Colonic mucosa (tissue), 4 donors: Measurements from ENCODE around the gene ARHGEF4. TPM values are rescaled to one million over a fixed set of nuclear protein-coding genes. Genes with fewer than 3 reads are reported as not detected.

ENCODE experiments used
- DNase-seq: peaks from one replicate; pipeline ENCODE4 v3.0.0-alpha.2; 2020
- H3K27ac ChIP-seq: fragments of 200-600 bp; one replicate; pipeline ENCODE4 v1.8.0; 2021
- H3K27me3 ChIP-seq: fragments of 200-600 bp; one replicate; pipeline ENCODE4 v1.8.0; 2021
- H3K36me3 ChIP-seq: fragments of 200-600 bp; one replicate; pipeline ENCODE4 v1.8.0; 2021
- H3K4me1 ChIP-seq: fragments of 200-600 bp; one replicate; pipeline ENCODE4 v1.8.0; 2021; ENCODE audit warnings: mild to moderate bottlenecking
- H3K4me3 ChIP-seq: fragments of 200-600 bp; one replicate; pipeline ENCODE4 v1.8.0; 2021
- H3K9ac ChIP-seq, 2 donors: one replicate each; pipeline ENCODE4 v1.7.0; 2013; ENCODE audit warnings: control low read depth in 2 of 2, low read depth in 2 of 2, low read length in 2 of 2
- H3K9me3 ChIP-seq: fragments of 200-600 bp; one replicate; pipeline ENCODE4 v1.8.0; 2021
- CTCF ChIP-seq: fragments of 200-600 bp; IDR thresholded peaks from one replicate; pipeline ENCODE4 v1.8.0; 2022; ENCODE audit warnings: antibody characterized with exemption, mild to moderate bottlenecking
- intact Hi-C: fragments of 100-400 bp; cut with DNase I; formaldehyde crosslinking; loops from one replicate; pipeline ENCODE4 v1.14.1; 2022
- total RNA-seq, 2 donors: library from RNA; stranded (reverse); fragmentation: NEBNext Ultra II Directional in 1 of 2; extraction: Animal tissue kit (Norgen Biotek cat#: 25700) in 1 of 2; gene quantifications; one replicate each; pipeline ENCODE4 v1.2.1, GENCODE V29; 2021
- donor health status: healthy.
- donor health status: DM: no; HTN: no; CAD: no.
- donor health status: DM: no; HTN: no; CAD: no.

ARHGEF4 gene, protein sequence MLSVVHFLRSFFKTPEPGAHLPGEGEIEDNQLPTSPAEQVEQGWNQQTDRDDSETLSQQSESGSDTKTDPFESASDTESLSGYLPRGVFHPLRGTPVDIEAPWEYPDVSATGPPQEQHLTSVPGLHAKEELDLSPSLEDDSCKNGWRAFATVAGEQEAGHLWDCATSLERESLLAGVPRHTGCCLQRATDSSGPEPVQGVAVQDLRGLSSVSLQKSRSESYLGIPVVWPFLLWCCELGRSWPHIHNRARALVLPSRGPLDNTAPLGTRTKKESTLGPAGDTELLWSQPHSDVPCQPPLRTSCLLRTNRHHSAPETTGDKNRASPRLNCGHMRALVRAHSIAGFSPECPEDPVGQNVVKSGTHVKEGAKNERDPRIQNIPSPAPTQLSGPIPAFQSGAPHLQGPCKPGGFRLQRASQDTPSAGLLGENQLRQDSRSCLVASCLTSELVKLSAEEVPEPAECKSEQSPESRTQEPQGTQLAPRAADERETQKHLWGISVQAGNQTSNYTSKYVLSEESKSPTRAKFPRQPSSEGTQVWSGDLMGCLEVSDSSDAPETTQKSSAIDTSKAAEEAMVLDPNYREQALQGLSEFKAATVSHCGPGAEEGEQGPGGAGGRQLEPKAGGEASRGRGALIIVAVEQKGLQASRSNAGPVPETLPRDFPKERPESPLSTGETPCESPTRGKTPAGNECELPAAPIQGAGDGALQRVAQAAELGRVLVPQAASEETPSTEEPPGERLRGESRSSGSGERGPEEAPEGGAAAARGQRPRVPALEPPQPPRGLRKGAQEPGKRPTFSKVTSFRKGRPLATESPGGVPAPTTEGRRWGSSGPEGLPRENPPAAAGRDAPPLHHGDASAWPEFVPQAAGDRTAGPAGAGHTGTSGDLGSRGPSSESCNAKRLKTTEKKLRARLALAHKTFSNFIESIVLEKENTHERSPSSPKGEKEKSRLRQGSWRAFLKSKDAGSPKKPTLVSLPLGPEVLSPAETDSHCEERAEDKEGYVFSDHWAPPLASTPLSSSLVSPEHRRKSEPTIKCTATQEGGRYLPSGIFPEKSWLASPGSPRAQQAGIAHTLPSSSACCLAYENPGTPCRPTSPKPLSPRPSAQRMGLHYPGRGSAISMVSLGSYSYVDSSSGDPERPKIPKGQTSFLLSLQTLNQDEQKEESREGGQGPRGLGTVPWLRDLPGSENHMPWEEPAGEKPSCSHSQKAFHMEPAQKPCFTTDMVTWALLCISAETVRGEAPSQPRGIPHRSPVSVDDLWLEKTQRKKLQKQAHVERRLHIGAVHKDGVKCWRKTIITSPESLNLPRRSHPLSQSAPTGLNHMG (N-terminal part only)
- total RNA-seq, result 1 to 10 TPM; 1.6 to 2.6 TPM

- DNase-seq, result peak; percentile 79
- H3K27me3 ChIP-seq, result peaks cover 30% of the 10 kb centered on the region
- no peaks in the 10 kb centered on the region for H3K36me3 ChIP-seq
- no peaks in the 10 kb centered on the region for H3K9me3 ChIP-seq
- no peak for TF ChIP-seq CTCF
- H3K9ac ChIP-seq, result no peak within 1 kb of the TSS
- peak within 1 kb of the TSS; percentile 37 for H3K4me3 ChIP-seq
- no peak within 1 kb of the TSS for H3K27ac ChIP-seq
- H3K4me1 ChIP-seq, result peaks cover 5% of the 10 kb centered on the region
- intact Hi-C loops, result no loop called here
These were observed at the start of gene ARHGEF4 for GRCh38 chr2:130836501-130837174. ARHGEF4 (plus strand) TSS chr2:130836914; CDS start chr2:130836954, 40 bp downstream.

DNA sequence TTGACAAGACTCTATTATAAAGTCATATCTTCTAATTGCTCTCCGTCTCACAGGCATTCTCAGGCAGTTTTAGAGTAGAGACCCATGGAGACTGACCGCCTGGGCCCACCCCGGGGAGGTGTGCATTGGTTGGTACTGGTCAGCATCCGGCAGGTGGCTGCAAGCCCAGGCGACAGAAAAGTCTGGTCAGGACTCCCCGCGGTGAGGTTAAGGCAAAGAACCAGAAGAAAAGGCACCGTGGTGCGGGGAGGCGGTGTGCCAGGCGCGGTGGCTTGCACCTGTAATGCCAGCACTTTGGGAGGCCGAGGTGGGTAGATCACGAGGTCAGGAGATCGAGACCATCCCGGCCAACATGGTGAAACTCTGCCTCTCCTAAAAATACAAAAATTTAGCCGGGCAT is 48.9 kb upstream of the ARHGEF4 start:
- no peak overlapping the region for H3K9ac ChIP-seq
- H3K36me3 ChIP-seq, result no peaks in the 10 kb centered on the region
- no peak for TF ChIP-seq CTCF
- DNase-seq, result no peak
- intact Hi-C loops, result no loop called here
- H3K9me3 ChIP-seq, result no peaks in the 10 kb centered on the region
- no peaks in the 10 kb centered on the region for H3K4me1 ChIP-seq
- no peak overlapping the region for H3K27ac ChIP-seq
- no peak overlapping the region for H3K4me3 ChIP-seq
- H3K27me3 ChIP-seq, result no peaks in the 10 kb centered on the region

GRCh38 chr2:130790312-130790711 is 46.4 kb upstream of the ARHGEF4 start:
- no peak for TF ChIP-seq CTCF
- Histone ChIP-seq H3K27ac (no peak overlapping the region), H3K27me3 (no peaks in the 10 kb centered on the region), H3K36me3 (no peaks in the 10 kb centered on the region), H3K9me3 (no peaks in the 10 kb centered on the region), H3K9ac (no peak overlapping the region), H3K4me3 (no peak overlapping the region), H3K4me1 (no peaks in the 10 kb centered on the region)
- no peak for DNase-seq
- intact Hi-C loops, result no loop called here

- Histone ChIP-seq H3K9me3 (no peaks in the 10 kb centered on the region), H3K36me3 (no peaks in the 10 kb centered on the region), H3K27ac (no peak overlapping the region), H3K27me3 (no peaks in the 10 kb centered on the region), H3K4me1 (no peaks in the 10 kb centered on the region), H3K4me3 (no peak overlapping the region), H3K9ac (no peak overlapping the region)
- DNase-seq, result no peak
- no peak for TF ChIP-seq CTCF
- intact Hi-C loops, result no loop called here
These were observed 45.7 kb upstream of the ARHGEF4 start for GRCh38 chr2:130790804-130791616.
